Measurements from ENCODE around the gene JPH2. TPM values are rescaled to one million over a fixed set of nuclear protein-coding genes. Genes with fewer than 3 reads are reported as not detected.

The JPH2 gene
- total RNA-seq, 1 experiment from 2014 or later: 0.17 TPM

DNA sequence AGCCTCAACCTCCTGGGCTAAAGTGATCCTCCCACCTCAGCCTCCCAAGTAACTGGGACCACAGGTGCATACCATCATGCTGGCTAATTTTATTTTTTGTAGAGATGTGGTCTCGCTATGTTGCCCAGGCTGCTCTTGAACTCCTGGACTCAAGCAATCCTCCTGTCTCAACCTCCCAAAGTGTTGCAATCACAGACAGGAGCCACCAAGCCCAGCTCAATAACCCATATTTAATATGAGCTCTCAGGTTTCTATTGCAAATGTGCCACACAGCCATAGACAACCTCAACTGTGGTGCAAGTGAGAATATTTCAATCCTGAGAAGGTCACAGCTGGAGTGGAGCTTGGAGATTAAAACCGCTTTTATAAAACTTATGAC is 14.4 kb downstream of the JPH2 start:
- Histone ChIP-seq H3K4me2 (ENCODE audit: low read length) (no peak overlapping the region), H3K9me2 (ENCODE audit: insufficient read depth) (no peaks in the 10 kb centered on the region), H3K9ac (ENCODE audit: low read length) (no peak overlapping the region), H3K36me3 (ENCODE audit: control insufficient read depth in 1 of 2, insufficient read depth in 2 of 2, low read length in 2 of 2) (no peaks in the 10 kb centered on the region), H3K27ac (ENCODE audit: low read depth, low read length) (no peak overlapping the region), H3K4me1 (ENCODE audit: control insufficient read depth in 1 of 2, insufficient read depth in 2 of 2, low read length in 2 of 2) (no peaks in the 10 kb centered on the region), H3K79me2 (ENCODE audit: insufficient read depth, low read length) (no peaks in the 10 kb centered on the region), H4K20me1 (ENCODE audit: insufficient read depth) (no peaks in the 10 kb centered on the region), H3K9me3 (ENCODE audit: control insufficient read depth in 1 of 2, insufficient read depth in 1 of 2, low read depth in 1 of 2, low read length in 2 of 2) (no peaks in the 10 kb centered on the region), H2AFZ (ENCODE audit: low read depth, low read length, poor library complexity, severe bottlenecking) (no peak overlapping the region), H3K27me3 (ENCODE audit: insufficient read depth, low read length) (no peaks in the 10 kb centered on the region), H3K4me3 (replicated peaks in 1 of 2; ENCODE audit: low read depth in 1 of 2, low read length in 2 of 2) (no peak overlapping the region)
- no peak for DNase-seq (ENCODE audit: low read depth, low spot score)
- RAD21 ChIA-PET (ENCODE audit: low non-redundant PET in 1 of 2, low total read pairs in 2 of 2, uncharacterized antibody in 2 of 2, unreplicated experiment in 2 of 2): no interaction called here
- intact Hi-C loops (cut with micrococcal nuclease): no loop called here
- CTCF ChIA-PET: interaction anchor here (1.9 kb wide), 1 partner anchor 17 kb away, joined by 9 read pairs; no protein-coding TSS in a partner anchor
- TF ChIP-seq EZH2 (IDR thresholded peaks at IDR 0.05) (no peak), SIN3A (IDR thresholded peaks at IDR 0.05; ENCODE audit: low read depth) (no peak), RAD21 (IDR thresholded peaks at IDR 0.05; ENCODE audit: low read depth) (no peak), POLR2A (IDR thresholded peaks at IDR 0.05; ENCODE audit: borderline replicate concordance, extremely low read depth, insufficient read depth, insufficient read length) (no peak)
- TF ChIP-seq, protein P1, sequence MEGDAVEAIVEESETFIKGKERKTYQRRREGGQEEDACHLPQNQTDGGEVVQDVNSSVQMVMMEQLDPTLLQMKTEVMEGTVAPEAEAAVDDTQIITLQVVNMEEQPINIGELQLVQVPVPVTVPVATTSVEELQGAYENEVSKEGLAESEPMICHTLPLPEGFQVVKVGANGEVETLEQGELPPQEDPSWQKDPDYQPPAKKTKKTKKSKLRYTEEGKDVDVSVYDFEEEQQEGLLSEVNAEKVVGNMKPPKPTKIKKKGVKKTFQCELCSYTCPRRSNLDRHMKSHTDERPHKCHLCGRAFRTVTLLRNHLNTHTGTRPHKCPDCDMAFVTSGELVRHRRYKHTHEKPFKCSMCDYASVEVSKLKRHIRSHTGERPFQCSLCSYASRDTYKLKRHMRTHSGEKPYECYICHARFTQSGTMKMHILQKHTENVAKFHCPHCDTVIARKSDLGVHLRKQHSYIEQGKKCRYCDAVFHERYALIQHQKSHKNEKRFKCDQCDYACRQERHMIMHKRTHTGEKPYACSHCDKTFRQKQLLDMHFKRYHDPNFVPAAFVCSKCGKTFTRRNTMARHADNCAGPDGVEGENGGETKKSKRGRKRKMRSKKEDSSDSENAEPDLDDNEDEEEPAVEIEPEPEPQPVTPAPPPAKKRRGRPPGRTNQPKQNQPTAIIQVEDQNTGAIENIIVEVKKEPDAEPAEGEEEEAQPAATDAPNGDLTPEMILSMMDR (IDR thresholded peaks at IDR 0.05 in 2 of 3, conservative IDR thresholded peaks at IDR 0.05 in 1 of 3; ENCODE audit: borderline replicate concordance in 1 of 3, insufficient read depth in 1 of 3, low read depth in 2 of 3, low read length in 2 of 3): no peak
- no TSS peak for BruUV-seq (replicated peaks)
- POLR2A ChIA-PET: no interaction called here
- ATAC-seq: no peak

DNA sequence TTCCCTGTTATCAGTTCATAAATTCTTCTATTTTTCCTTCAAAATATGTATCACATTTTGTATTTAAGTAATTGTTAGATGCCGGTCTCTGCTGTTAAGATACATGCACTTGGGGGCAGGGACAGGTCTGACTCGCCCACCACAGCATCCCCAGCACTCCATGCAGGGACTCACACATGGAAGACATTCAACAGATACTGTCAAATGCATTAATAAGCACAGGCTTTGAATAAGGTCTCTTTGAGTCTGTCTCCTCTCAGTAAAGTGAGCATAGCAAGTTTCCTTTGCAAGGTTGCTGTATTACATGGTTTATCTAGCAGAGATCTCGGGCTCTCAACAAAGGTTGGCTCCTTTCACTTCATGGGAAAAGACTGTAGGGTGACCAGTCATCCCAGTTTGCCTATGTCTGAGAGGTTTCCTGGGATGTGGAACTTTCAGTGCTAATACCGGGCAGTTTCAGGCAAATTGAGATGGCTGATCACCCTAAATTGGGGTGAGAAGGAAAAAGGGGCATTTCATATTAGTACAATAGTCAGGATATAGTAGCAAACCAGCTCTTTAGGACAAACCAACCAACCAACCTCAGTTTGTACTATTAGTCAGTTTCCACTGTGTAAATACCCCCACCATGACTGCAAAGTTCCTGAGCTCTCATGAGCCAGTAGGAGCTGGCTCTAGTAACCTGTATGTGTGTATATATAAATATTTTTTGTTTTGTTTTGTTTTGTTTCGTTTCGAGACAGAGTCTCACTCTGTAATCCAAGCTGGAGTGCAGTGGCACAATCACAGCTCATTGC is 15.0 kb downstream of the JPH2 start:
- BruUV-seq (replicated peaks): no TSS peak
- DNase-seq (ENCODE audit: low read depth, low spot score) (no peak), ATAC-seq (no peak)
- no peaks in the 10 kb centered on the region for H3K9me3 ChIP-seq (ENCODE audit: control insufficient read depth in 1 of 2, insufficient read depth in 1 of 2, low read depth in 1 of 2, low read length in 2 of 2)
- H3K9me2 ChIP-seq (ENCODE audit: insufficient read depth): no peaks in the 10 kb centered on the region
- ChIA-PET RAD21 (ENCODE audit: low non-redundant PET in 1 of 2, low total read pairs in 2 of 2, uncharacterized antibody in 2 of 2, unreplicated experiment in 2 of 2) (interaction anchor here in 1 of 2 experiments (0.6 kb wide), 1 partner anchor 19 kb away, joined by 3 read pairs; no protein-coding TSS in a partner anchor), CTCF (interaction anchor here (1.0 to 1.9 kb wide), 2 partner anchors 18 to 55 kb away, joined by 3 to 9 read pairs; no protein-coding TSS in a partner anchor), POLR2A (no interaction called here)
- intact Hi-C loops (cut with micrococcal nuclease): no loop called here
- H3K79me2 ChIP-seq (ENCODE audit: insufficient read depth, low read length): no peaks in the 10 kb centered on the region
- H3K27ac ChIP-seq (ENCODE audit: low read depth, low read length): no peak overlapping the region
- no peaks in the 10 kb centered on the region for H3K36me3 ChIP-seq (ENCODE audit: control insufficient read depth in 1 of 2, insufficient read depth in 2 of 2, low read length in 2 of 2)
- H4K20me1 ChIP-seq (ENCODE audit: insufficient read depth): no peaks in the 10 kb centered on the region
- H3K4me3 ChIP-seq (replicated peaks in 1 of 2; ENCODE audit: low read depth in 1 of 2, low read length in 2 of 2): no peak overlapping the region
- no peak overlapping the region for H2AFZ ChIP-seq (ENCODE audit: low read depth, low read length, poor library complexity, severe bottlenecking)
- H3K9ac ChIP-seq (ENCODE audit: low read length): no peak overlapping the region
- H3K4me1 ChIP-seq (ENCODE audit: control insufficient read depth in 1 of 2, insufficient read depth in 2 of 2, low read length in 2 of 2): no peaks in the 10 kb centered on the region
- no peak overlapping the region for H3K4me2 ChIP-seq (ENCODE audit: low read length)
- H3K27me3 ChIP-seq (ENCODE audit: insufficient read depth, low read length): no peaks in the 10 kb centered on the region
- TF ChIP-seq TCF7L2 (IDR thresholded peaks at IDR 0.05; ENCODE audit: borderline replicate concordance, extremely low read depth, insufficient read depth, insufficient read length): no peak
- no peak for TF ChIP-seq SIN3A (IDR thresholded peaks at IDR 0.05; ENCODE audit: low read depth)
- no peak for TF ChIP-seq ZNF274 (IDR thresholded peaks at IDR 0.05; ENCODE audit: low read depth, low read length)
- no peak for TF ChIP-seq CEBPB (IDR thresholded peaks at IDR 0.05; ENCODE audit: low read depth)
- TF ChIP-seq CBX3 (IDR thresholded peaks at IDR 0.05; ENCODE audit: low read depth): no peak
- TF ChIP-seq POLR2AphosphoS5 (IDR thresholded peaks at IDR 0.05; ENCODE audit: low read depth, low read length): no peak
- no peak for TF ChIP-seq MAX (IDR thresholded peaks at IDR 0.05)
- TF ChIP-seq POLR2A (IDR thresholded peaks at IDR 0.05; ENCODE audit: borderline replicate concordance, extremely low read depth, insufficient read depth, insufficient read length): no peak
- no peak for TF ChIP-seq SP1 (IDR thresholded peaks at IDR 0.05; ENCODE audit: low read depth)
